ENCODE data around the gene C22orf23.

- no peak for TF ChIP-seq POLR2AphosphoS5 (IDR thresholded peaks at IDR 0.05; ENCODE audit: low read depth, low read length)
- TF ChIP-seq POLR2A (IDR thresholded peaks at IDR 0.05; ENCODE audit: low read depth, low read length), result no peak
- TF ChIP-seq POU2F2 (IDR thresholded peaks at IDR 0.05; ENCODE audit: low read depth, low read length), result no peak
- TF ChIP-seq PAX5 (IDR thresholded peaks at IDR 0.05; ENCODE audit: insufficient read depth, low read length, severe bottlenecking), result no peak
These were observed 27.6 kb downstream of the C22orf23 start for GRCh38 chr22:37925767-37926166.
